ENCODE data around the gene ACSBG1. TPM values are rescaled to one million over a fixed set of nuclear protein-coding genes. Genes with fewer than 3 reads are reported as not detected.

ACSBG1 gene
- total RNA-seq, 2 experiments from 2014 or later, result 0.30 to 0.41 TPM

GRCh38 chr15:78263351-78263781, 29.0 kb upstream of the ACSBG1 start:
- BruUV-seq (replicated peaks), result no TSS peak
- no peaks in the 10 kb centered on the region for H3K79me2 ChIP-seq (ENCODE audit: insufficient read depth, low read depth, low read length)
- POLR2A ChIA-PET, result interaction anchor here (0.9 kb wide), 1 partner anchor 15 kb away, joined by 4 read pairs; no protein-coding TSS in a partner anchor
- no peak for TF ChIP-seq EZH2phosphoT487 (IDR thresholded peaks at IDR 0.05; ENCODE audit: borderline replicate concordance, low read depth, low read length)
- TF ChIP-seq CTCF (conservative IDR thresholded peaks at IDR 0.05; ENCODE audit: low read length), result no peak
- no peak overlapping the region for H2AFZ ChIP-seq (ENCODE audit: low read length)
- H3K4me1 ChIP-seq (ENCODE audit: insufficient read depth, low read length, poor library complexity, severe bottlenecking), result no peaks in the 10 kb centered on the region
- no peak overlapping the region for H3K27ac ChIP-seq (ENCODE audit: low read depth, low read length, poor library complexity, severe bottlenecking)
- H3K9me3 ChIP-seq (ENCODE audit: low read length), result no peaks in the 10 kb centered on the region
- H3K4me3 ChIP-seq (ENCODE audit: low read depth, low read length, poor library complexity, severe bottlenecking), result no peak overlapping the region
- intact Hi-C loops (cut with micrococcal nuclease; ENCODE audit: unreplicated experiment), result no loop called here
- CTCF ChIA-PET (ENCODE audit: unreplicated experiment), result no interaction called here
- no peaks in the 10 kb centered on the region for H3K9me2 ChIP-seq (ENCODE audit: insufficient read depth, low read length)
- no peaks in the 10 kb centered on the region for H4K20me1 ChIP-seq (ENCODE audit: insufficient read depth, low read length)
- DNase-seq (ENCODE audit: low spot score), result no peak
- H3K36me3 ChIP-seq (ENCODE audit: insufficient read depth, low read length), result no peaks in the 10 kb centered on the region
- no peak overlapping the region for H3K4me2 ChIP-seq (ENCODE audit: low read length)

GRCh38 chr15:78261062-78261461, 26.7 kb upstream of the ACSBG1 start:
- Histone ChIP-seq H3K36me3 (ENCODE audit: insufficient read depth, low read length) (no peaks in the 10 kb centered on the region), H3K4me3 (ENCODE audit: low read depth, low read length, poor library complexity, severe bottlenecking) (no peak overlapping the region), H4K20me1 (ENCODE audit: insufficient read depth, low read length) (no peaks in the 10 kb centered on the region), H3K4me2 (ENCODE audit: low read length) (no peak overlapping the region), H3K79me2 (ENCODE audit: insufficient read depth, low read depth, low read length) (no peaks in the 10 kb centered on the region), H3K4me1 (ENCODE audit: insufficient read depth, low read length, poor library complexity, severe bottlenecking) (no peaks in the 10 kb centered on the region), H3K9me2 (ENCODE audit: insufficient read depth, low read length) (no peaks in the 10 kb centered on the region), H3K9me3 (ENCODE audit: low read length) (no peaks in the 10 kb centered on the region), H3K27ac (ENCODE audit: low read depth, low read length, poor library complexity, severe bottlenecking) (no peak overlapping the region), H2AFZ (ENCODE audit: low read length) (no peak overlapping the region)
- no TSS peak for BruUV-seq (replicated peaks)
- ChIA-PET CTCF (ENCODE audit: unreplicated experiment) (no interaction called here), POLR2A (interaction anchor here (0.7 kb wide), 1 partner anchor 36 kb away, joined by 3 read pairs; no protein-coding TSS in a partner anchor)
- TF ChIP-seq EZH2phosphoT487 (IDR thresholded peaks at IDR 0.05; ENCODE audit: borderline replicate concordance, low read depth, low read length) (no peak), CTCF (conservative IDR thresholded peaks at IDR 0.05; ENCODE audit: low read length) (no peak)
- no peak for DNase-seq (ENCODE audit: low spot score)
- intact Hi-C loops (cut with micrococcal nuclease; ENCODE audit: unreplicated experiment), result no loop called here

GRCh38 chr15:78260489-78260888, 26.1 kb upstream of the ACSBG1 start:
- TF ChIP-seq CTCF (conservative IDR thresholded peaks at IDR 0.05; ENCODE audit: low read length) (no peak), EZH2phosphoT487 (IDR thresholded peaks at IDR 0.05; ENCODE audit: borderline replicate concordance, low read depth, low read length) (no peak)
- CTCF ChIA-PET (ENCODE audit: unreplicated experiment), result no interaction called here

More at GRCh38 chr15:78260489-78260888, 26.1 kb upstream of the ACSBG1 start:
- Histone ChIP-seq H3K27ac (ENCODE audit: low read depth, low read length, poor library complexity, severe bottlenecking) (no peak overlapping the region), H3K79me2 (ENCODE audit: insufficient read depth, low read depth, low read length) (no peaks in the 10 kb centered on the region), H2AFZ (ENCODE audit: low read length) (no peak overlapping the region), H3K4me3 (ENCODE audit: low read depth, low read length, poor library complexity, severe bottlenecking) (no peak overlapping the region), H3K9me3 (ENCODE audit: low read length) (no peaks in the 10 kb centered on the region), H3K36me3 (ENCODE audit: insufficient read depth, low read length) (no peaks in the 10 kb centered on the region), H4K20me1 (ENCODE audit: insufficient read depth, low read length) (no peaks in the 10 kb centered on the region), H3K4me1 (ENCODE audit: insufficient read depth, low read length, poor library complexity, severe bottlenecking) (no peaks in the 10 kb centered on the region), H3K9me2 (ENCODE audit: insufficient read depth, low read length) (no peaks in the 10 kb centered on the region), H3K4me2 (ENCODE audit: low read length) (no peak overlapping the region)
- DNase-seq (ENCODE audit: low spot score), result no peak
- BruUV-seq (replicated peaks), result no TSS peak
- POLR2A ChIA-PET, result interaction anchor here (0.5 to 0.7 kb wide), 2 partner anchors 36 to 358 kb away, joined by 3 read pairs; no protein-coding TSS in a partner anchor
- intact Hi-C loops (cut with micrococcal nuclease; ENCODE audit: unreplicated experiment), result no loop called here

Data from OCI-LY7 (cell line).